Mesothelial cell of epicardium (in vitro differentiated cells): ENCODE results near the gene FKBP5. TPM values are rescaled to one million over a fixed set of nuclear protein-coding genes. Genes with fewer than 3 reads are reported as not detected.
A peak's percentile ranks its signal among the peaks of the same experiment; 100 is the strongest.
"Not testable (repeated sequence)": the region's sequence is repeated elsewhere in the genome, so short reads cannot be mapped to it uniquely, and the experiment has no call there.

Experiments used
- DNase-seq, 2 experiments: peaks; one replicate each; pipeline ENCODE4 v3.0.0; 2021; ENCODE audit warnings: low spot score in 2 of 2; ENCODE audit not compliant: unreplicated experiment in 2 of 2
- H3K27ac Mint-ChIP-seq: 2 replicates; pipeline ENCODE4 v1.8.0; 2021; ENCODE audit warnings: mixed read lengths
- H3K27me3 Mint-ChIP-seq: 2 replicates; pipeline ENCODE4 v1.8.0; 2021; ENCODE audit warnings: low read depth, mixed read lengths
- H3K36me3 Mint-ChIP-seq: 2 replicates; pipeline ENCODE4 v1.8.0; 2021; ENCODE audit warnings: mixed read lengths
- H3K4me1 Mint-ChIP-seq: 2 replicates; pipeline ENCODE4 v1.8.0; 2021; ENCODE audit warnings: mixed read lengths
- H3K4me3 Mint-ChIP-seq: 2 replicates; pipeline ENCODE4 v1.8.0; 2021; ENCODE audit warnings: mild to moderate bottlenecking, moderate library complexity, mixed read lengths
- H3K9me3 Mint-ChIP-seq: 2 replicates; pipeline ENCODE4 v1.8.0; 2021; ENCODE audit warnings: mixed read lengths
- total RNA-seq: library from RNA; stranded (reverse); gene quantifications from 3 replicates; pipeline ENCODE4 v1.2.1, GENCODE V29; 2021
- TF ChIP-seq, protein P1 (sequence below): fragments of 200-600 bp; sonication (generic); IDR thresholded peaks from one replicate; pipeline ENCODE4 v1.5.0; 2021; ENCODE audit warnings: antibody characterized with exemption; ENCODE audit not compliant: unreplicated experiment

FKBP5 gene
- total RNA-seq, 1 donor from 2014 or later: 7.3 TPM

DNA sequence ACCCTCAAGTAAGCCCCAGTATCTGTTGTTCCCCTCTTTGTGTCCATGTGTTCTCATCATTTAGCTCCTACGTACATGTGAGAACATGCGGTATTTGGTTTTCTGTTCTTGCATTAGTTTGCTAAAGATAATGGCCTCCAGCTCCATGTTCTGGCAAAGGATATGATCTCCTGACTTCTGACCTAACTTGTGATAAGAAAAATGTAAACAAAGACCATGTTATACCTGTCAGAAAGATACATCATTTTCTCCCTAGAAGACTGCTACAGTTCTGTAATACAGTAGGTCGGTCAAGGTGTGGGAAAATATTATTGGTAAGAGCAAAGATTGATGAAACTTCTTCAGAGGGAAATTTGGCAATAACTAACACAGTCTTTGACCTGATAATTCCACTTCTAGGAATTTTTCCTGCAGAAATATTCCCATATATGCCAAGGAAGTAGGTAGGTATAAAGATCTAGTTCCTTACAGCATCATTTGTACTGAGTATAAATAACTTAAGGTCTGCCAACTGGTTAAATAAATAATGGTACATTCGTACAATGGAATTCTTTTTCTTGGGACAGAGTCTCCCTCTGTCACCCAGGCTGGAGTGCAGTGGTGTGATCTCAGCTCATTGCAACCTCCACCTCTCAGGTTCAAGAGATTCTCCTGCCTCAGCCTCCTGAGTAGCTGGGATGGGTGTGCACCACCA is 19.1 kb upstream of the FKBP5 start:
- Mint-ChIP-seq H3K9me3 (peaks cover 17% of the 10 kb centered on the region), H3K27ac (no peak overlapping the region), H3K4me1 (peaks cover 5% of the 10 kb centered on the region)

DNA sequence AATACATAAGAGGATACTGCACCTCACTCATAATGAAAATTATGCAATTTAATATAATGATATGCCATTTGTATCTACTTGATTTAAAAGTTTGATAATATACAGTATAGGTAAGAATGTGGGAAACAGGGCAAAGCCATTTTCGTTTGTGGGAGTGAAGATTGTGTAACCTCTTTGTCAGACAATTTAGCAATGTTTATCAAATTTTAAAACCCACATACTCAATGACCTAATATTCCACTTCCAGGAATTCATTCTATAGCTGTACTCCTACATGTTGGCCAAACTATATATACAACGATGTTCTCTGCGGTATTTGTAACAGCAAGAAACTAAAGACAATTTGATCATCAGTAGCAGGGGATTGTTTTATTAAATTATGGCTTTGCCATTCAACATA is 17.8 kb upstream of the FKBP5 start:
- peaks cover 4% of the 10 kb centered on the region for H3K36me3 Mint-ChIP-seq
- DNase-seq: no peak

More for the DNA sequence above, 19.1 kb upstream of the FKBP5 start:
- Mint-ChIP-seq H3K27me3 (no peaks in the 10 kb centered on the region), H3K4me3 (no peak overlapping the region), H3K36me3 (peaks cover 4% of the 10 kb centered on the region)
- no peak for DNase-seq
- TF ChIP-seq, protein P1, sequence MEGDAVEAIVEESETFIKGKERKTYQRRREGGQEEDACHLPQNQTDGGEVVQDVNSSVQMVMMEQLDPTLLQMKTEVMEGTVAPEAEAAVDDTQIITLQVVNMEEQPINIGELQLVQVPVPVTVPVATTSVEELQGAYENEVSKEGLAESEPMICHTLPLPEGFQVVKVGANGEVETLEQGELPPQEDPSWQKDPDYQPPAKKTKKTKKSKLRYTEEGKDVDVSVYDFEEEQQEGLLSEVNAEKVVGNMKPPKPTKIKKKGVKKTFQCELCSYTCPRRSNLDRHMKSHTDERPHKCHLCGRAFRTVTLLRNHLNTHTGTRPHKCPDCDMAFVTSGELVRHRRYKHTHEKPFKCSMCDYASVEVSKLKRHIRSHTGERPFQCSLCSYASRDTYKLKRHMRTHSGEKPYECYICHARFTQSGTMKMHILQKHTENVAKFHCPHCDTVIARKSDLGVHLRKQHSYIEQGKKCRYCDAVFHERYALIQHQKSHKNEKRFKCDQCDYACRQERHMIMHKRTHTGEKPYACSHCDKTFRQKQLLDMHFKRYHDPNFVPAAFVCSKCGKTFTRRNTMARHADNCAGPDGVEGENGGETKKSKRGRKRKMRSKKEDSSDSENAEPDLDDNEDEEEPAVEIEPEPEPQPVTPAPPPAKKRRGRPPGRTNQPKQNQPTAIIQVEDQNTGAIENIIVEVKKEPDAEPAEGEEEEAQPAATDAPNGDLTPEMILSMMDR: no peak

DNA sequence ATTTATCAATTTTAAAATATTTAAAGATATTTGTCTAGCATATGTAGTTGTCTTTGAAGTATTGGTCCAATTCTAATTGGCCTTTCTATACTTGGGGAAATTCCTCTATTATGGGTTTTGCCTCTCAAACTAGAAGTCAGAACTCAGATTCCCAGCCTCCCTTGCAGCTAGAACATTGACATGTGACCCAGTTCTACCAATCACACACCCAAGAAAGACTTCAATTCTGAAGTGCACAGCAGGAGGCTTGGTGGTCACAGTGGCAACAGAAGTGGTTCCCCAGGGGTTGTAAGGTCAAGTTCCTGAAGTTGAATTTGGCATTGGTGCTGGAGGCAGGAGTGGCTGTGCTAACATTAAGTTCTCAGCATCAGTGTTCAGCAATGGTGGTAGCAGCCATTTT is 14.8 kb upstream of the FKBP5 start:
- H3K36me3 Mint-ChIP-seq: peaks cover under 1% of the 10 kb centered on the region
- TF ChIP-seq, protein P1: no peak
- peaks cover 9% of the 10 kb centered on the region for H3K9me3 Mint-ChIP-seq
- H3K27me3 Mint-ChIP-seq: no peaks in the 10 kb centered on the region
- H3K4me3 Mint-ChIP-seq: no peak overlapping the region
- peaks cover 5% of the 10 kb centered on the region for H3K4me1 Mint-ChIP-seq
- no peak overlapping the region for H3K27ac Mint-ChIP-seq
- DNase-seq: peak in 1 of 2 experiments; percentile 16

More for the DNA sequence above, 17.8 kb upstream of the FKBP5 start:
- TF ChIP-seq, protein P1: no peak
- no peaks in the 10 kb centered on the region for H3K27me3 Mint-ChIP-seq
- H3K9me3 Mint-ChIP-seq: peaks cover 17% of the 10 kb centered on the region
- H3K4me1 Mint-ChIP-seq: peaks cover 5% of the 10 kb centered on the region
- peak overlapping the region; percentile 19 for H3K27ac Mint-ChIP-seq
- H3K4me3 Mint-ChIP-seq: no peak overlapping the region

DNA sequence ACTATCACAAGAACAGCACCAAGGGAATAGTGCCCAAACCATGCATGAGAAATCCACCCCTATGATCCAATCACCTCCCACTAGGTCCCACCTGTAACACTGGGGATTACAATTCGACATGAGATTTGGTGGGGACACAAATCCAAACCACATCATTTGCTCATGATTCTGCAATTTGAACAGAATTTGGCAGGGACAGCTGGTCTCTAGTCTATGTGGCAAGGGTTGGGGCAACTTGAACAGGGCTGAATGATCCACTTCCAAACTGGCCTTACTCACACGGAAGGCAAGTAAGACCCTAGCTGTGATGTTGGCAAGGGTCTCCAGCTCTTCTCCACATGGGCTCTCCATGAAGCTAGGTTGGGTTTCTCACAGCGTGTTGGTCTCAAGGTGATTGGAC is 10.1 kb upstream of the FKBP5 start:
- H3K27ac Mint-ChIP-seq: no peak overlapping the region
- no peak for DNase-seq
- peaks cover 9% of the 10 kb centered on the region for H3K9me3 Mint-ChIP-seq
- H3K36me3 Mint-ChIP-seq: peaks cover 4% of the 10 kb centered on the region
- TF ChIP-seq, protein P1: no peak
- H3K4me3 Mint-ChIP-seq: no peak overlapping the region
- H3K4me1 Mint-ChIP-seq: no peaks in the 10 kb centered on the region
- H3K27me3 Mint-ChIP-seq: no peaks in the 10 kb centered on the region

DNA sequence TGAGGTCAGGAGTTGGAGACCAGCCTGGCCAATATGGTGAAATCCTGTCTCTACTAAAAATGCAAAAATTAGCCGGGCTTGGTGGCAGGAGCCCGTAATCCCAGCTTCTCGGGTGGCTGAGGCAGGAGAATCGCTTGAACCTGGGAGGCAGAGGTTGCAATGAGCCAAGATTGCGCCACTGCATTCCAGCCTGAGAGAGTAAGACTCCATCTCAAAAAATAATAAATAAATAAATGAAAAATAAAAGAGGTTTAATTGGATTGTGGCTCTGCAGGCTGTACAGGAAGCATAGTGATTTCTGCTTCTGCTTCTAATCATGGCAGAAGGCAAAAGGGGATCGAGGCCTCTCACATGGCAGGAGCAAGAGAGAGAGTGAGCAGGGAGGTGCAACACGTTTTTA is 9.7 kb upstream of the FKBP5 start:
- not testable (repeated sequence) for DNase-seq, H3K4me1 Mint-ChIP-seq, H3K36me3 Mint-ChIP-seq, H3K27ac Mint-ChIP-seq, H3K27me3 Mint-ChIP-seq, H3K4me3 Mint-ChIP-seq, H3K9me3 Mint-ChIP-seq

DNA sequence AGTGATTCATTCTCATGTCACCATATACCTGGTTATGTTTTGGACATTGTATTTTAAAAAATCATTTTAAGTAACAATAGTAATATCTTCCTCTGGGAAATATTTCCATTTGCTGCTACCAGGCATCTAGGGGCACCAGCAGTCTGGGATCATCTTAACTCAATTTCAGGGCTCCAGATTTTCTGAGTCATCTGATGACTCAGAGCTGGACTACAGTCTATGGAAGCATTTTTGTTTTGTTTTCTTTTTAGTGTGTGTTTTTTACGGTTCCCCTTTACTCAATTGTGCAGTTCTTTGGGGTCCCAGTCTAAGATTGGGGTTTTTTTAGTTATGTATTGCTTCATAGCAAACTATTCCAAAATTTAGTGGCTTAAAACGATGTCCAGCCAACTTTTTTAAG is 5.7 kb upstream of the FKBP5 start:
- H3K4me3 Mint-ChIP-seq: no peak overlapping the region
- peaks cover 5% of the 10 kb centered on the region for H3K9me3 Mint-ChIP-seq
- H3K27ac Mint-ChIP-seq: no peak overlapping the region
- peaks cover 4% of the 10 kb centered on the region for H3K36me3 Mint-ChIP-seq
- no peak for DNase-seq
- TF ChIP-seq, protein P1: no peak
- no peaks in the 10 kb centered on the region for H3K27me3 Mint-ChIP-seq
- no peaks in the 10 kb centered on the region for H3K4me1 Mint-ChIP-seq
